HG03097 (cell line): Measurements from ENCODE around the gene SNAI1.
"Not testable (repeated sequence)": the region's sequence is repeated elsewhere in the genome, so short reads cannot be mapped to it uniquely, and the experiment has no call there.

Experiments used
- ATAC-seq: cut with Tn5 transposase; IDR thresholded peaks from one replicate; pipeline ENCODE4 v1.9.1; 2021; ENCODE audit not compliant: unreplicated experiment, low FRiP score

The SNAI1 gene

GRCh38 chr20:50011597-50011996 lies 28.8 kb downstream of the SNAI1 start:
- not testable (repeated sequence) for ATAC-seq

GRCh38 chr20:50012282-50013263 lies 29.8 kb downstream of the SNAI1 start:
- ATAC-seq, result no peak

- ATAC-seq, result no peak
Observed at GRCh38 chr20:50013976-50014375, 31.2 kb downstream of the SNAI1 start.

GRCh38 chr20:50014570-50015562 lies 32.1 kb downstream of the SNAI1 start:
- no peak for ATAC-seq

GRCh38 chr20:50015636-50015992 lies 32.8 kb downstream of the SNAI1 start:
- no peak for ATAC-seq

GRCh38 chr20:50015993-50016770 lies 33.4 kb downstream of the SNAI1 start:
- no peak for ATAC-seq

- ATAC-seq, result no peak
Observed at GRCh38 chr20:50017160-50017559, 34.4 kb downstream of the SNAI1 start.

- no peak for ATAC-seq
Observed at GRCh38 chr20:50017576-50018248, 34.9 kb downstream of the SNAI1 start.

GRCh38 chr20:50019466-50020256 lies 36.9 kb downstream of the SNAI1 start:
- no peak for ATAC-seq

- no peak for ATAC-seq
Observed at GRCh38 chr20:50020288-50020687, 37.5 kb downstream of the SNAI1 start.

- no peak for ATAC-seq
Observed at GRCh38 chr20:50022676-50023075, 39.9 kb downstream of the SNAI1 start.

GRCh38 chr20:50023116-50023805 lies 40.5 kb downstream of the SNAI1 start:
- no peak for ATAC-seq

GRCh38 chr20:50026746-50027575 lies 44.2 kb downstream of the SNAI1 start:
- no peak for ATAC-seq

- no peak for ATAC-seq
Observed at GRCh38 chr20:50027611-50028105, 44.9 kb downstream of the SNAI1 start.

- no peak for ATAC-seq
Observed at GRCh38 chr20:50029083-50029696, 46.4 kb downstream of the SNAI1 start.

GRCh38 chr20:50029697-50030461 lies 47.1 kb downstream of the SNAI1 start:
- ATAC-seq, result no peak
